Measurements from ENCODE around the gene SEC31A.

GRCh38 chr4:82889287-82889686 lies 1.7 kb downstream of the SEC31A start:
- no peak for TF ChIP-seq CTCF (IDR thresholded peaks at IDR 0.05)
- TF ChIP-seq POLR2A (IDR thresholded peaks at IDR 0.05) = no peak

Measured in uterus (tissue), 2 donors.